GM21515 (cell line): ENCODE data around the gene HS3ST1.

ENCODE experiments used
- ATAC-seq: cut with Tn5 transposase; IDR thresholded peaks from one replicate; pipeline ENCODE4 v1.9.1; 2021; ENCODE audit not compliant: unreplicated experiment

The HS3ST1 gene

GRCh38 chr4:11435557-11435956, 6.9 kb upstream of the HS3ST1 start:
- ATAC-seq: no peak

- no peak for ATAC-seq
Measured at GRCh38 chr4:11431111-11431510, 2.4 kb upstream of the HS3ST1 start.

GRCh38 chr4:11430536-11430935, 1.8 kb upstream of the HS3ST1 start:
- no peak for ATAC-seq

- no peak for ATAC-seq
Measured at GRCh38 chr4:11429699-11430045, 978 bp upstream of the HS3ST1 start.

- ATAC-seq: peak; percentile 74
Measured at GRCh38 chr4:11428899-11429698, 405 bp upstream of the HS3ST1 start.

- no peak for ATAC-seq
Measured at GRCh38 chr4:11427121-11427996, 1.3 kb downstream of the HS3ST1 start.

- no peak for ATAC-seq
Measured at GRCh38 chr4:11426731-11427120, 2.0 kb downstream of the HS3ST1 start.

- no peak for ATAC-seq
Measured at GRCh38 chr4:11426003-11426402, 2.7 kb downstream of the HS3ST1 start.

GRCh38 chr4:11424856-11425255, 3.8 kb downstream of the HS3ST1 start:
- ATAC-seq: no peak

- ATAC-seq: peak; percentile 34
Measured at GRCh38 chr4:11424000-11424399, 4.7 kb downstream of the HS3ST1 start.

- ATAC-seq: no peak
Measured at GRCh38 chr4:11423465-11423864, 5.2 kb downstream of the HS3ST1 start.

- ATAC-seq: no peak
Measured at GRCh38 chr4:11421116-11421515, 7.6 kb downstream of the HS3ST1 start.

GRCh38 chr4:11420327-11420726, 8.4 kb downstream of the HS3ST1 start:
- no peak for ATAC-seq

GRCh38 chr4:11418610-11419009, 10.1 kb downstream of the HS3ST1 start:
- ATAC-seq: no peak

GRCh38 chr4:11416767-11417113, 12.0 kb downstream of the HS3ST1 start:
- no peak for ATAC-seq

- peak; percentile 36 for ATAC-seq
Measured at GRCh38 chr4:11416071-11416766, 12.5 kb downstream of the HS3ST1 start.

- peak; percentile 68 for ATAC-seq
Measured at GRCh38 chr4:11415409-11416070, 13.2 kb downstream of the HS3ST1 start.

GRCh38 chr4:11412211-11412610, 16.5 kb downstream of the HS3ST1 start:
- ATAC-seq: no peak

GRCh38 chr4:11409632-11410031, 19.1 kb downstream of the HS3ST1 start:
- no peak for ATAC-seq

GRCh38 chr4:11408233-11408967, 20.3 kb downstream of the HS3ST1 start:
- no peak for ATAC-seq
